Karpas-422 (cell line): ENCODE measurements around the gene MALT1. TPM values are rescaled to one million over a fixed set of nuclear protein-coding genes. Genes with fewer than 3 reads are reported as not detected.

Source experiments
- DNase-seq: peaks from one replicate; pipeline ENCODE4 v3.0.0-alpha.2; 2015
- H2AFZ ChIP-seq: fragments of 200-600 bp; sonication (generic); 2 replicates; pipeline ENCODE4 v1.6.1; 2014; ENCODE audit warnings: antibody characterized with exemption, low read length, mixed read lengths
- H3K27ac ChIP-seq: fragments of 200-600 bp; sonication (generic); 2 replicates; pipeline ENCODE4 v1.5.1; 2014; ENCODE audit warnings: mild to moderate bottlenecking, low read length, moderate library complexity
- H3K27me3 ChIP-seq: fragments of 200-600 bp; sonication (generic); 2 replicates; pipeline ENCODE4 v1.6.1; 2014; ENCODE audit warnings: low read length, mixed read lengths
- H3K36me3 ChIP-seq: fragments of 200-600 bp; sonication (generic); 2 replicates; pipeline ENCODE4 v1.6.1; 2014; ENCODE audit warnings: low read length, mixed read lengths; ENCODE audit not compliant: insufficient read depth
- H3K4me1 ChIP-seq: fragments of 200-600 bp; sonication (generic); 2 replicates; pipeline ENCODE4 v1.6.1; 2014; ENCODE audit warnings: mild to moderate bottlenecking, low read length, mixed read lengths
- H3K4me2 ChIP-seq: fragments of 200-600 bp; sonication (generic); 2 replicates; pipeline ENCODE4 v1.6.1; 2014; ENCODE audit warnings: low read length, low read depth, mild to moderate bottlenecking; ENCODE audit not compliant: poor library complexity, severe bottlenecking
- H3K4me3 ChIP-seq: fragments of 200-600 bp; sonication (generic); 2 replicates; pipeline ENCODE4 v1.5.1; 2014; ENCODE audit warnings: mild to moderate bottlenecking, antibody characterized with exemption, low read length, mixed read lengths
- H3K79me2 ChIP-seq: fragments of 200-600 bp; sonication (generic); 2 replicates; pipeline ENCODE4 v1.6.1; 2014; ENCODE audit warnings: mild to moderate bottlenecking, low read length, mixed read lengths
- H3K9ac ChIP-seq: fragments of 200-600 bp; sonication (generic); 2 replicates; pipeline ENCODE4 v1.6.0; 2014; ENCODE audit warnings: low read length
- H3K9me2 ChIP-seq: fragments of 200-600 bp; sonication (generic), shearing (Covaris generic); replicated peaks from 2 replicates; pipeline ENCODE4 v1.6.0; 2014; ENCODE audit warnings: mild to moderate bottlenecking, low read length, moderate library complexity; ENCODE audit not compliant: insufficient read depth
- H3K9me3 ChIP-seq: fragments of 300-700, 200-600 bp; sonication (generic); 2 replicates; pipeline ENCODE4 v1.6.1; 2014; ENCODE audit warnings: low read length, mixed read lengths
- H4K20me1 ChIP-seq: fragments of 200-600 bp; sonication (generic); 2 replicates; pipeline ENCODE4 v1.6.1; 2014; ENCODE audit warnings: mild to moderate bottlenecking, antibody characterized with exemption, low read length, low read depth; ENCODE audit not compliant: insufficient read depth
- total RNA-seq: library from RNA; depleted of rRNA; stranded (reverse); fragments of >200 nt; shearing (Covaris generic); gene quantifications from 2 replicates; pipeline ENCODE4 v1.2.3, GENCODE V29; 2014; ENCODE audit warnings: low replicate concordance

The MALT1 gene
- total RNA-seq, 1 experiment from 2014 or later = 35.3 TPM

GRCh38 chr18:58657494-58657893, 13.8 kb upstream of the MALT1 start:
- H3K27me3 ChIP-seq = no peaks in the 10 kb centered on the region
- H3K9me2 ChIP-seq = no peaks in the 10 kb centered on the region
- H3K79me2 ChIP-seq = no peaks in the 10 kb centered on the region
- H2AFZ ChIP-seq = no peak overlapping the region
- peak overlapping the region; percentile 64 for H3K4me2 ChIP-seq
- H3K27ac ChIP-seq = peak overlapping the region; percentile 34; the same call in 1 of the 2 replicates
- H4K20me1 ChIP-seq = no peaks in the 10 kb centered on the region
- no peak for DNase-seq
- no peak overlapping the region for H3K9ac ChIP-seq
- H3K4me1 ChIP-seq = peaks cover 68% of the 10 kb centered on the region
- peak overlapping the region; percentile 23; the same call in 1 of the 2 replicates for H3K4me3 ChIP-seq
- H3K36me3 ChIP-seq = no peaks in the 10 kb centered on the region
- no peaks in the 10 kb centered on the region for H3K9me3 ChIP-seq

DNA sequence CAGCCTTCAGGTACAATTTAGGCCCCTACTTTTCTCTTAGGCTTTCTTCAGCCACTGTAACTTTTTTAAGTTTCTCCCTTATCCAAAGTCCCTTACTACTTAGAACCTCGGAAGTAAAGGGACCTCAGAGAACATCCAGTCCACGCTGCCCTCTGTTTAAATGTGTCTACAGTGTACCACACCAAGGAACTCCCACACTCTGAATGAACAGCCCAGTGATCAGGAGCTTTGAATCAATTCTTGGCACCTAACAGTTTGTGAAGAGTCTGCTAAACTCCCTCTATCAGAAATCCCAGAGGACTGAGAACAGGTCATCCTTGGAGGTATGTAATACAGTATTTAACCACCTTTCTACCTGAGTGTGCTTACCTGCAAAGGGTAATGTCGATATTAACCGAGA, 11.6 kb upstream of the MALT1 start:
- Histone ChIP-seq H3K9ac (no peak overlapping the region), H3K4me3 (no peak overlapping the region), H3K4me2 (peak overlapping the region; percentile 64)

DNA sequence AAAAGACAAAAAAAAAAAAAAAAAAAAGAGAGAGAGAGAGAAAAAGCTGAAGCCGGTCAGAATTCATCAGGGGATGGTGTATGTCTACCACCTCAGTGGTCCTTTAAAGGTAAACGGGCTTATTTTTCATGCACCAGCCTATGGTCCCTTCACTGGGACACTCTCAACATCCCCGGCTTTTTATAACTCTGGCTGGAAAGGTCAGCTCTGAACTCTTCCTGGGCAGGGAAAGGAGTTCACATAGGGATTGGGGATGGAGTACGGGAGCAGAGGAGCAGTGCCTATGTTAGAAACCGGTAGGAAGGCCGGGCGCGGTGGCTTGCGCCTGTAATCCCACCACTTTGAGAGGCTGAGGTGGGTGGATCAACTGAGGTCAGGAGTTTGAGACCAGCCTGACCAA, 10.3 kb upstream of the MALT1 start:
- DNase-seq = no peak
- Histone ChIP-seq H2AFZ (no peak overlapping the region), H3K9me2 (no peaks in the 10 kb centered on the region), H3K36me3 (no peaks in the 10 kb centered on the region), H3K27ac (no peak overlapping the region), H3K4me1 (peaks cover 81% of the 10 kb centered on the region), H4K20me1 (no peaks in the 10 kb centered on the region), H3K9me3 (no peaks in the 10 kb centered on the region), H3K79me2 (no peaks in the 10 kb centered on the region), H3K27me3 (no peaks in the 10 kb centered on the region), H3K4me3 (no peak overlapping the region), H3K9ac (no peak overlapping the region), H3K4me2 (no peak overlapping the region)

More for the DNA sequence above, 11.6 kb upstream of the MALT1 start:
- Histone ChIP-seq H3K9me3 (no peaks in the 10 kb centered on the region), H4K20me1 (no peaks in the 10 kb centered on the region), H3K27me3 (no peaks in the 10 kb centered on the region), H3K9me2 (no peaks in the 10 kb centered on the region), H3K4me1 (peaks cover 78% of the 10 kb centered on the region), H3K27ac (no peak overlapping the region), H3K79me2 (no peaks in the 10 kb centered on the region), H3K36me3 (no peaks in the 10 kb centered on the region), H2AFZ (no peak overlapping the region)
- no peak for DNase-seq

DNA sequence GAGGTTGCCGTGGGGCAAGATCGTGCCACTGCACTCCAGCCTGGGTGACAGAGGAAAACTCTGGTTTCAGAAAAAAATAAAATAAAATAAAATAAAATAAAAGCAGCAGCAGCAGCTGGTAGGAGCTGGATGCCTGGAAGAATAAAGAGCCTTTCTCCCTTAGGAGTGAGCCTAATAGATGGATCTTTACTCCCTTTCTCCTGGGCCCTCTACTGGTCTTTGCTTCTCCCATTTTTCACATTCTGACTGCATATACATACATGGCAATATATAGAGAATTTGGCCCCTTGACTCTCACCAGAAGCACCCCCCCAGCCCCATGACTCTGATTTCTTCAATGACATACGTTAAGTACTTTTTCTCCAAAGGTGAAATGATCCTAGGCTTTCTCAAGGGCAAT, 9.8 kb upstream of the MALT1 start:
- H4K20me1 ChIP-seq = no peaks in the 10 kb centered on the region
- no peak for DNase-seq
- no peaks in the 10 kb centered on the region for H3K27me3 ChIP-seq
- H3K9ac ChIP-seq = no peak overlapping the region
- no peaks in the 10 kb centered on the region for H3K9me2 ChIP-seq
- peak overlapping the region; percentile 48; the same call in 1 of the 2 replicates for H3K4me3 ChIP-seq
- H3K36me3 ChIP-seq = no peaks in the 10 kb centered on the region
- H2AFZ ChIP-seq = no peak overlapping the region
- H3K27ac ChIP-seq = no peak overlapping the region
- peaks cover 82% of the 10 kb centered on the region for H3K4me1 ChIP-seq
- H3K79me2 ChIP-seq = no peaks in the 10 kb centered on the region
- H3K9me3 ChIP-seq = no peaks in the 10 kb centered on the region
- H3K4me2 ChIP-seq = peak overlapping the region; percentile 86

- Histone ChIP-seq H3K36me3 (no peaks in the 10 kb centered on the region), H2AFZ (no peak overlapping the region), H3K4me2 (peak overlapping the region; percentile 86), H3K9me2 (no peaks in the 10 kb centered on the region), H3K9me3 (no peaks in the 10 kb centered on the region), H3K27me3 (no peaks in the 10 kb centered on the region), H3K9ac (no peak overlapping the region), H3K4me1 (peaks cover 75% of the 10 kb centered on the region), H4K20me1 (no peaks in the 10 kb centered on the region), H3K27ac (no peak overlapping the region), H3K79me2 (no peaks in the 10 kb centered on the region), H3K4me3 (peak overlapping the region; percentile 48)
- DNase-seq = peak; percentile 87
These were observed 9.1 kb upstream of the MALT1 start for GRCh38 chr18:58662118-58662517.

GRCh38 chr18:58666176-58666575, 5.1 kb upstream of the MALT1 start:
- Histone ChIP-seq H3K9me2 (no peaks in the 10 kb centered on the region), H3K4me2 (no peak overlapping the region), H3K79me2 (no peaks in the 10 kb centered on the region), H3K4me1 (peaks cover 49% of the 10 kb centered on the region), H4K20me1 (no peaks in the 10 kb centered on the region), H3K9me3 (no peaks in the 10 kb centered on the region), H3K9ac (no peak overlapping the region), H2AFZ (no peak overlapping the region), H3K27me3 (no peaks in the 10 kb centered on the region), H3K36me3 (no peaks in the 10 kb centered on the region), H3K4me3 (no peak overlapping the region), H3K27ac (no peak overlapping the region)
- no peak for DNase-seq

GRCh38 chr18:58668211-58668610, 3.1 kb upstream of the MALT1 start:
- DNase-seq = no peak
- H3K4me2 ChIP-seq = no peak overlapping the region
- H3K36me3 ChIP-seq = no peaks in the 10 kb centered on the region
- H3K27me3 ChIP-seq = no peaks in the 10 kb centered on the region
- no peak overlapping the region for H3K4me3 ChIP-seq
- H2AFZ ChIP-seq = no peak overlapping the region
- no peaks in the 10 kb centered on the region for H3K79me2 ChIP-seq
- no peak overlapping the region for H3K27ac ChIP-seq
- no peak overlapping the region for H3K9ac ChIP-seq
- 0 out of 2 replicates have a peak, but pooled peaks cover 4% of the 10 kb centered on the region for H4K20me1 ChIP-seq
- H3K9me3 ChIP-seq = no peaks in the 10 kb centered on the region
- H3K4me1 ChIP-seq = peaks cover 43% of the 10 kb centered on the region
- no peaks in the 10 kb centered on the region for H3K9me2 ChIP-seq

- H3K9me3 ChIP-seq = no peaks in the 10 kb centered on the region
- no peaks in the 10 kb centered on the region for H3K36me3 ChIP-seq
- H3K4me2 ChIP-seq = no peak overlapping the region
- H3K27me3 ChIP-seq = 0 out of 2 replicates have a peak, but pooled peaks cover under 1% of the 10 kb centered on the region
- no peak overlapping the region for H3K9ac ChIP-seq
- no peak overlapping the region for H2AFZ ChIP-seq
- no peak overlapping the region for H3K4me3 ChIP-seq
- peaks cover 5% of the 10 kb centered on the region for H4K20me1 ChIP-seq
- H3K9me2 ChIP-seq = no peaks in the 10 kb centered on the region
- H3K27ac ChIP-seq = no peak overlapping the region
- no peak for DNase-seq
- H3K4me1 ChIP-seq = peaks cover 43% of the 10 kb centered on the region
- no peaks in the 10 kb centered on the region for H3K79me2 ChIP-seq
These were observed 2.4 kb upstream of the MALT1 start for GRCh38 chr18:58668897-58669296.
